Trophoblast cell (in vitro differentiated cells and primary cell): ENCODE measurements around the gene TBX5.

ENCODE experiments used
- DNase-seq, 2 donors: peaks; one replicate each; pipeline ENCODE4 v3.0.0-alpha.2; 2016
- H2AFZ ChIP-seq: 2 replicates; pipeline ENCODE4 v1.6.1; 2013; ENCODE audit warnings: low read length, moderate library complexity, mild to moderate bottlenecking; ENCODE audit not compliant: insufficient read depth, poor library complexity
- H2AK5ac ChIP-seq: 2 replicates; pipeline ENCODE4 v1.6.1; 2013; ENCODE audit warnings: mild to moderate bottlenecking, low read length
- H2BK120ac ChIP-seq: 2 replicates; pipeline ENCODE4 v1.6.1; 2013; ENCODE audit warnings: low read length, mild to moderate bottlenecking, moderate library complexity; ENCODE audit not compliant: insufficient read depth, poor library complexity
- H2BK12ac ChIP-seq: 2 replicates; pipeline ENCODE4 v1.6.1; 2013; ENCODE audit warnings: mild to moderate bottlenecking, low read length, moderate library complexity
- H2BK5ac ChIP-seq: 2 replicates; pipeline ENCODE4 v1.6.1; 2013; ENCODE audit warnings: low read length, low read depth, moderate library complexity, mild to moderate bottlenecking; ENCODE audit not compliant: poor library complexity
- H3K14ac ChIP-seq: 2 replicates; pipeline ENCODE4 v1.6.1; 2013; ENCODE audit warnings: mild to moderate bottlenecking, low read length
- H3K18ac ChIP-seq: 2 replicates; pipeline ENCODE4 v1.6.1; 2013; ENCODE audit warnings: mild to moderate bottlenecking, low read length
- H3K23ac ChIP-seq: 2 replicates; pipeline ENCODE4 v1.6.1; 2013; ENCODE audit warnings: low read length
- H3K27ac ChIP-seq: 2 replicates; pipeline ENCODE4 v1.5.1; 2013; ENCODE audit warnings: low read depth, mild to moderate bottlenecking, inconsistent platforms, low read length, moderate library complexity
- H3K27me3 ChIP-seq: 2 replicates; pipeline ENCODE4 v1.6.1; 2013; ENCODE audit warnings: inconsistent platforms, mild to moderate bottlenecking, low read length, moderate library complexity; ENCODE audit not compliant: insufficient read depth
- H3K36me3 ChIP-seq, 2 experiments: 1 replicate in 1 of 2; 2 replicates in 1 of 2; pipeline ENCODE4 v1.6.1; 2013; ENCODE audit warnings: low read length in 2 of 2, mild to moderate bottlenecking in 2 of 2, moderate library complexity in 1 of 2; ENCODE audit not compliant: insufficient read depth in 2 of 2, control insufficient read depth in 1 of 2
- H3K4ac ChIP-seq: 2 replicates; pipeline ENCODE4 v1.6.1; 2013; ENCODE audit warnings: low read depth, mild to moderate bottlenecking, low read length, moderate library complexity
- H3K4me1 ChIP-seq, 2 experiments: 1 replicate in 1 of 2; 2 replicates in 1 of 2; pipeline ENCODE4 v1.6.1; 2013; ENCODE audit warnings: low read length in 2 of 2, mild to moderate bottlenecking in 2 of 2, moderate library complexity in 1 of 2; ENCODE audit not compliant: insufficient read depth in 2 of 2, control insufficient read depth in 1 of 2
- H3K4me2 ChIP-seq: 2 replicates; pipeline ENCODE4 v1.6.1; 2013; ENCODE audit warnings: inconsistent platforms, mild to moderate bottlenecking, low read length, moderate library complexity
- H3K4me3 ChIP-seq: 2 replicates; pipeline ENCODE4 v1.5.1; 2013; ENCODE audit warnings: mild to moderate bottlenecking, low read depth, low read length, inconsistent platforms
- H3K79me1 ChIP-seq: one replicate; pipeline ENCODE4 v1.6.1; 2013; ENCODE audit warnings: low read length
- H3K79me2 ChIP-seq: 2 replicates; pipeline ENCODE4 v1.6.1; 2013; ENCODE audit warnings: low read length, mild to moderate bottlenecking; ENCODE audit not compliant: control insufficient read depth, insufficient read depth, poor library complexity
- H3K9ac ChIP-seq: 2 replicates; pipeline ENCODE4 v1.6.1; 2013; ENCODE audit warnings: mild to moderate bottlenecking, low read length
- H3K9me3 ChIP-seq: 2 replicates; pipeline ENCODE4 v1.6.1; 2013; ENCODE audit warnings: low read depth, mild to moderate bottlenecking, control low read depth, inconsistent platforms, low read length; ENCODE audit not compliant: insufficient read depth
- H4K12ac ChIP-seq: 2 replicates; pipeline ENCODE4 v1.6.1; 2013; ENCODE audit warnings: low read depth, mild to moderate bottlenecking, low read length, moderate library complexity
- H4K8ac ChIP-seq: 2 replicates; pipeline ENCODE4 v1.6.1; 2013; ENCODE audit warnings: low read depth, mild to moderate bottlenecking, low read length, moderate library complexity
- H4K91ac ChIP-seq: one replicate; pipeline ENCODE4 v1.6.1; 2013; ENCODE audit warnings: low read depth, mild to moderate bottlenecking, low read length, moderate library complexity
- WGBS: extraction: QIAGEN DNeasy Blood & Tissue Kit; methylation state at CpG from one replicate; pipeline ENCODE4 v1.1.7; 2013; ENCODE audit warnings: missing lambda C conversion rate; ENCODE audit not compliant: insufficient read length, insufficient coverage; ENCODE audit errors: extremely low coverage; 5-methylcytosine and 5-hydroxymethylcytosine counted together

The TBX5 gene

GRCh38 chr12:114371250-114371649, 34.7 kb downstream of the TBX5 start:
- no peaks in the 10 kb centered on the region for H3K4me1 ChIP-seq
- H4K8ac ChIP-seq = no peak overlapping the region
- no peaks in the 10 kb centered on the region for H3K79me2 ChIP-seq
- H3K79me1 ChIP-seq = no peaks in the 10 kb centered on the region
- no peak for DNase-seq
- no peak overlapping the region for H3K4me3 ChIP-seq
- no peak overlapping the region for H2AK5ac ChIP-seq
- H2BK5ac ChIP-seq = no peak overlapping the region
- no peak overlapping the region for H2AFZ ChIP-seq
- H3K36me3 ChIP-seq = no peaks in the 10 kb centered on the region
- no peaks in the 10 kb centered on the region for H3K27me3 ChIP-seq
- no peak overlapping the region for H4K12ac ChIP-seq
- H4K91ac ChIP-seq = no peak overlapping the region
- H2BK12ac ChIP-seq = no peak overlapping the region
- H3K4me2 ChIP-seq = no peak overlapping the region
- no peak overlapping the region for H3K4ac ChIP-seq
- H3K27ac ChIP-seq = no peak overlapping the region
- H3K23ac ChIP-seq = no peak overlapping the region
- no CpG with 5 or more reads among the region's 13 CpGs for WGBS
- no peak overlapping the region for H3K14ac ChIP-seq
- H3K18ac ChIP-seq = no peak overlapping the region
- no peaks in the 10 kb centered on the region for H3K9me3 ChIP-seq
- H2BK120ac ChIP-seq = no peak overlapping the region
- no peak overlapping the region for H3K9ac ChIP-seq

- H2BK12ac ChIP-seq = no peak overlapping the region
- no peak overlapping the region for H4K8ac ChIP-seq
- no peak overlapping the region for H2AFZ ChIP-seq
- no peaks in the 10 kb centered on the region for H3K27me3 ChIP-seq
- no peaks in the 10 kb centered on the region for H3K79me1 ChIP-seq
- no peak overlapping the region for H2BK5ac ChIP-seq
- DNase-seq = no peak
- H3K4me1 ChIP-seq = no peaks in the 10 kb centered on the region
- H3K18ac ChIP-seq = no peak overlapping the region
- no peak overlapping the region for H3K27ac ChIP-seq
- H3K9me3 ChIP-seq = peaks cover 2% of the 10 kb centered on the region
- no peaks in the 10 kb centered on the region for H3K36me3 ChIP-seq
- no peak overlapping the region for H2BK120ac ChIP-seq
- no peak overlapping the region for H3K23ac ChIP-seq
- no peak overlapping the region for H4K12ac ChIP-seq
- H4K91ac ChIP-seq = no peak overlapping the region
- H3K79me2 ChIP-seq = no peaks in the 10 kb centered on the region
- no CpG with 5 or more reads among the region's 8 CpGs for WGBS
- no peak overlapping the region for H3K4ac ChIP-seq
- no peak overlapping the region for H3K9ac ChIP-seq
- no peak overlapping the region for H3K14ac ChIP-seq
- H2AK5ac ChIP-seq = no peak overlapping the region
- H3K4me2 ChIP-seq = no peak overlapping the region
- no peak overlapping the region for H3K4me3 ChIP-seq
Measured at GRCh38 chr12:114368685-114369452, 37.1 kb downstream of the TBX5 start.

GRCh38 chr12:114361992-114362391, 44.0 kb downstream of the TBX5 start:
- H3K4me2 ChIP-seq = no peak overlapping the region
- no CpG with 5 or more reads among the region's 4 CpGs for WGBS

GRCh38 chr12:114361545-114361944, 44.4 kb downstream of the TBX5 start:
- Histone ChIP-seq H4K91ac (no peak overlapping the region), H2BK120ac (no peak overlapping the region), H3K4me2 (no peak overlapping the region), H2AK5ac (no peak overlapping the region), H3K36me3 (no peaks in the 10 kb centered on the region), H4K12ac (no peak overlapping the region), H2BK12ac (no peak overlapping the region), H3K23ac (no peak overlapping the region), H3K79me1 (no peaks in the 10 kb centered on the region), H3K4me3 (no peak overlapping the region), H3K27me3 (no peaks in the 10 kb centered on the region), H3K9me3 (peaks cover 2% of the 10 kb centered on the region), H2AFZ (no peak overlapping the region), H3K18ac (no peak overlapping the region), H4K8ac (no peak overlapping the region), H3K27ac (no peak overlapping the region), H3K4ac (no peak overlapping the region), H3K9ac (no peak overlapping the region), H3K14ac (no peak overlapping the region), H3K4me1 (no peaks in the 10 kb centered on the region), H3K79me2 (no peaks in the 10 kb centered on the region), H2BK5ac (no peak overlapping the region)
- no peak for DNase-seq
- no CpG with 5 or more reads among the region's 5 CpGs for WGBS

More at GRCh38 chr12:114361992-114362391, 44.0 kb downstream of the TBX5 start:
- no peak overlapping the region for H3K14ac ChIP-seq
- H2BK5ac ChIP-seq = no peak overlapping the region
- H3K27me3 ChIP-seq = no peaks in the 10 kb centered on the region
- H3K9me3 ChIP-seq = peaks cover 2% of the 10 kb centered on the region
- H3K4ac ChIP-seq = no peak overlapping the region
- H3K9ac ChIP-seq = no peak overlapping the region
- no peak overlapping the region for H4K91ac ChIP-seq
- H3K4me1 ChIP-seq = no peaks in the 10 kb centered on the region
- no peak overlapping the region for H2AFZ ChIP-seq
- H3K27ac ChIP-seq = no peak overlapping the region
- no peaks in the 10 kb centered on the region for H3K79me1 ChIP-seq
- no peak overlapping the region for H2AK5ac ChIP-seq
- no peaks in the 10 kb centered on the region for H3K79me2 ChIP-seq
- H3K4me3 ChIP-seq = no peak overlapping the region
- H3K23ac ChIP-seq = no peak overlapping the region
- H2BK120ac ChIP-seq = no peak overlapping the region
- no peak for DNase-seq
- H4K12ac ChIP-seq = no peak overlapping the region
- no peak overlapping the region for H4K8ac ChIP-seq
- H3K18ac ChIP-seq = no peak overlapping the region
- H2BK12ac ChIP-seq = no peak overlapping the region
- H3K36me3 ChIP-seq = no peaks in the 10 kb centered on the region
